Activated CD4-positive, CD25-positive, alpha-beta regulatory T cell treated with anti-CD3 and anti-CD28 coated beads, Interleukin-2, amount 50 U/mL, for 16 hours (primary cell): Measurements from ENCODE around the gene MMP13.
"Not testable (repeated sequence)": the region's sequence is repeated elsewhere in the genome, so short reads cannot be mapped to it uniquely, and the experiment has no call there.

Experiments used
- DNase-seq: peaks from one replicate; pipeline ENCODE4 v3.0.0-alpha.2; 2020; ENCODE audit warnings: low read depth, low spot score

MMP13 gene

DNA sequence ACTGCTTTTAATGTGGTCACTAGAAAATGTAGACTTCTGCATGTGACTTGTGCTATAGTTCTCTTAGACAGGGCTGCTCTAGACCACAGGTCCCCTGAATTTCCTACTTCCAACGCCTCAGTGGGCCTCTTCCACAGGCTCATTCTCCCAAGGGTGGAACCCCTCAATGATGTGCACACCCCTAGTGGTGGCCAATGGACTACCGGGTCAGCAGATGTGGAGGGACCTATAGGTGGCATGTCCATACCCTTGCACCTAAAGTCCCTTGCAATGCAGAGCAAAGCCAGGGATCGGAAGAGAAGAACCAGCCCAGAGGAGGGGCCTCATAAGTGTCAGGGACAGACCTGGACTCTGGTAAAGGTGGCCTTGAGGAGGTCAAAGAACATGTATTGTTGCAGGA is 20.0 kb downstream of the MMP13 start:
- no peak for DNase-seq

DNA sequence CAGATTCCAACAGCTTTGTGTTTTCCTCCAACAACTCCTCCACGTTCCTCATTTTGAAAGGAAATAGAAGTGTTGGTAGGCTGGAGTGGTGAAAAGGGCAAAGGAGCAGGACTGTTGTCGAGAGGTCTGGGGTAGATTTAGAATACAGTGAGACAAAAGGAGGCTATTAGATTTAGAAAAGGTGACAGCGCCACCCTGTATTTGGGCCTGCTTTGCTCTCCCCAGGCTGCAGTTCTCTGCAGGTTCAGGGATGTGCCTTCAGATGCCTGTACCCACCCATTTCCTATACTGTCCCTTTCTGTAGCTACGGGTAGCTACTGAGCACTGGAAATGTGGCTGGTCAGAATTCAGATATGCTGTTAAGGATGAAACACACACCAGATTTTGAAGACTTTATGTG is 20.8 kb downstream of the MMP13 start:
- DNase-seq, result no peak

DNA sequence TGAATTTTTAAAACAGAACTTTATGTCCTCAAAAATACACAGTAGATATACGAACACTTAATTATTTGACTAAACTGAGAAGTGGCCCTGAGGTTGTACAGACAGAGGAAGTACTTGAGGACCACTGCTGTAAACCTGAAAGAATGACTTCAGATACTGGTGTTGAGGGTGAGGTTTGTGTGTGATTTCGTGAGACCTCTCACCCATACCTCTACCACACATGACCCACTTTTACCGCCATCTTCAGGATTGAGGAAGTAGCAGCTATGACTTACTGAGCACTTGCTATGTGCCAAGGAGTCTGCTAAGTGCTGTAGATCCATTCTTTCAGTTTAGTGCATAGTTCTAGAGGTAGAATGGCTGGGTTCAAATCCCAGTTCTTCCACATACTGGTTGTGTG is 21.9 kb downstream of the MMP13 start:
- DNase-seq, result no peak

DNA sequence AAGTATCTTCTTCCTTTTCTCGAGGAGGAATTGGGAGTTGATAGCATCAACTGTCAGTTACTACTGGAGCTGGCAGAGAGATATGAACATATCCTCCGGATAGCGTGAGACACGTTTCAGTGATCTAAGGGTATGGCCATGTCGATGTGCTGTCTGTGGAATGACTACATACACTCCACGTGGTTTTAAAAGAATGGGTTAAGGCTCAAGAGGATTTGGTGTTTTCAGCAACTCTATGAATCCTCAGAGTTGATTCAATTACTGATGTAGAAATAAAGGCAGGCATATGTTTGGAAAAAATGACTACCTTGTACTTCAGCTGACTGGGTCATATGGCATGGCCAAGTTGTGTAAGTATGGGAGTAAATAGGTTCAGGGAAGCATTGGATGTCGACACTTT is 22.9 kb downstream of the MMP13 start:
- no peak for DNase-seq

DNA sequence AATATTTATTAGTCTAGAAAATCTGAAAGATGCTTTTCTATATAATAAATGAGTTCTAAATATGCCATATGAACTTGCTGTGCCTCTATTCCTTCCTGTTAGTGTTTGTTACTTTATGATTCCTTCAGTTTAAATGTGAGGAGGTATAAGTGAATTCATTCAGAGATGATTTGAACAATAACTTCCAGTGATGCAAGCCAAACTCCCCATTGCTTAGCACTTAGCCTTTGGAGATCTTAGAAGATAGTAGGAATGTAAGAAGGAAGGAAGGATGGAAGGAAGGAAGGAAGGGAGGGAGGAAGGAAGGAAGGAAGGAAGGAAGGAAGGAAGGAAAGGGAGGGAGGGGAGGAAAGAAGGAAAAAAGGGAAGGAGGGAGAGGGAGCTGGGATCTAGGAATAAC is 25.1 kb downstream of the MMP13 start:
- DNase-seq, result no peak

DNA sequence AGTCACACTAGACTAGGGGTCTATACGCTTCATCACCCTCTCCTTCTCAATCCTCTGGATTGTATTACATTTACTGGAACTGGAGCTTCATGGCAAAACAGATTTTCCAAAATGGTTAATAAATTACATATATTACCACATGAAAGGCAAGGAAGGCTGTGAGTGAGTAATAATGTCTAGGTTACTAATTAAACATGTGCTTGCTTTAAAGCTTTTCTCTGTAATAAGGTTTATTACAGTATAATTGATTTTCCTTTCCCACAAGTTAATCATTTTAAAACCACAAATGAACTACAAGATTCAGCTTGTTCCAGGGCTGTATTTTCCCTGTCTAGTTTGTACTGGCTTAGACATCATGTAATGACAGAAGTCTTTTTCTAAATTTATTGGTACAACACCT is 25.6 kb downstream of the MMP13 start:
- DNase-seq, result no peak

DNA sequence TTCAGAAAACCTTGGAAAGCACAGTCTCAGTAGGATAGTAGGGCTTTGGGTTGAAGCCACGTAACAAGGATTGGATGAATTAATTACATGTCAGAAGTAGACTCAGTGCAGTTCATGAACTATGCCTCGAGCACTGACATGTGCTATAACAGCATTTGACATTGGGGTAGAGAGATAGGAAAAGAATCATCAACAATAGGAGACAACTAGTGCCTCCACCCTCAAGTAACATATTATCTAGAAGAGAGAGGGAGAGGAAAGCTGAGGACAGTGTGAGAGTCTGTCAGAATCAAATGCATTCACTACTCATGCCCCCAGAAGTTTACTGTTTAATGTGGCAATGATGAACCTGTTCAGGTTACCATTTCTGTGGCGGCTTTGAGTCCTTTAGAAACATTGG is 26.4 kb downstream of the MMP13 start:
- no peak for DNase-seq

DNA sequence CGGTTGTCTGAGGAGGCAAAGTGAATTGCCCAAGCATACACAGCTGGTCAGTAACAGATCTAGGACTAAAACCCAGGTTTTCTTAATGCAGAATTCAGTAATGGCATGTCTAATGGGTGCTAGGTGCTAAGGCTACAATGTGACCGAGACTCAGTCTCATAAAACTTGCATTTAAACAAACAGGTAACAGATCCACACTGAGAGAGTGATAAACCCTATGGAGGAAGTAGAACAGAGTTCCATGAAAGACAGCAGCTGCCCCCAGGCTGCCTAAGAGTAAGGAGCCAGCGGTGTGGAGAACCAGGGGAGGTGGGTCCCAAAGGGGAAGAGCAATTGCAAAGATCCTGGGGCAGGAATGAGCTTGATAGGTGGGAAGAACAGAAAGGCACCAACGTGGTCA is 27.3 kb downstream of the MMP13 start:
- no peak for DNase-seq

DNA sequence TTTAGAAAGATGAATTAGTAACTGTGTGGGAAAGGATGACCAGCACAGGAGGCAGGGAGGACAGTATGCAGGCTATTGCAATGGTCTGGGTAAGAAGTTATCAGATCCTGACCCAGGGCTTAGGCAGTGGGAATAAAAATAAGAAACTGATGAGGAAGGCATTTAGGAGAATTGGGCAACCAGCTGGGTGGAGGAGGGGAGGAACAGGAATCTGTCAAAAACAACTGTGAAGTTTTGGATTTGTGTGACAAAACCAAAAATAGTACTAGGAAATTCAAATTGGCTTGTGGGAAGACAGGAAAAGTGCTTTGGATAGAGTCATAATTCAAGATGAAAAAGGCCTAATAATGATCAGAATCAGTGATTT is 27.9 kb downstream of the MMP13 start:
- no peak for DNase-seq

DNA sequence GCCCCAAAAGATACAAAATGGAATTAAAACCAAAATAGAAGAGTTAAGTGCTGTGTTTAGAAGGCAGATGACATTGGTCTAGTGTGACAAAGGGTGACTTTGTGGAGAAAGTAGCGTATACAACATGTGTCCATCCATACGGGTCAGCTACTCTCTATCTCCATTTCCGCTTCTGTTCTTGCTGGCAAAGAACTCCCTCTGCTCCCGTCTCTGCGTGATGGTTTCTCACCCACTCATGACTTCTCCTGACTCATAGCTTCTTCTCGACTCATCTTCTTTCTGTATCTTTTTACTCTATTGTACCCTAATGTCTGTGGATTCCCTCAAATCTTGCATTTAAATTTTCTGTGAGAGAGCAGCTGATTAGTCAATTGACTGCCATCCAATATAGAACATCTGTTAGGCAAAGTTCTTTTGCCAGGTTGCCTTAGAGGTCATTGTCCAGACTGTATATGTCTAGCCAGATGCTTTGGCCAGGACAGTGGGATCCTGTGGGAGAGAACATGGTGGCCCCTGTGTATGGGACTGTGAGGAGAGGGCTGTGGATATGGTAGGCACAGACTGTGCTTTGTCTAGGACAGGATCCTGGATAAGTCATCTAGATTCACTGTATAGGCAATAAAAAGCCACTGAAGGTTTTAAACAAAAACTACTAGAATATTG is 28.4 kb downstream of the MMP13 start:
- no peak for DNase-seq

DNA sequence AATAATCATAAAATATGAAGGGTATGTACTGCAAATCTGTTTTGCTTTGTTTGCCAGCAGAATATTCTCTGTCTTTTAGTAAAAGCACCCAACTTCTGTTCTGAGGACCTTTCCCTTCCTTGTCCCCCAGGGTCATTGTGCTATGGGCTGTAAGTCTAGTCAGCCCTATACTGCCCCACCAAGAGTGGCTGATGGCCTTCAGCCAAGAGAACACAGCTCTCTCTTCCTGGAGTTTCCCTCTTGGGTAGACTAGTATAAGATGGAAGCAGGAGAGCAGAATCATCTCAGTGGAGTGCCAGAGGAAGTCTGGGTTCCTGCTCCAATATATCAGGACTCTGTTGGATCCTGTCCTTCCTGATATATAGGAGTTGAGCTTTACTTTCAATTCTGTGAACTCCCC is 29.0 kb downstream of the MMP13 start:
- DNase-seq, result no peak

DNA sequence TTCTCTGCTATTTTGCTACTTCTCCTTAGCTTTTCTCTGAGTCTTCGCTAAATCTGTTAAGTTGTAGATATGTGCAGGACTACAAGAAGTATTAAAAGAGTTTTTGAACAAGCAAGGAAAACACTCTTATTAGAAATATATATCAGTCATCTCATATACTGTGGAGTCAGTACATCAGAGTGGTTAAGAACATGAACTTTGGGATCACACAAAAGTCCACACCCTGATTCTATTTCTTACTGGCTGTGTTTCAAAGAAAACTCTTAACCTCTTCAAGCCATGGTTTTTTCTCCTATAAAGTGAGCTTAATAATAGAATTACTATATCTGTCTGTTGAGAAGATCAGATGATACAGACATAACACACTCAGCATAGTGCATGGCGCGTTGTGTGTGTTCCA is 29.5 kb downstream of the MMP13 start:
- DNase-seq, result no peak

DNA sequence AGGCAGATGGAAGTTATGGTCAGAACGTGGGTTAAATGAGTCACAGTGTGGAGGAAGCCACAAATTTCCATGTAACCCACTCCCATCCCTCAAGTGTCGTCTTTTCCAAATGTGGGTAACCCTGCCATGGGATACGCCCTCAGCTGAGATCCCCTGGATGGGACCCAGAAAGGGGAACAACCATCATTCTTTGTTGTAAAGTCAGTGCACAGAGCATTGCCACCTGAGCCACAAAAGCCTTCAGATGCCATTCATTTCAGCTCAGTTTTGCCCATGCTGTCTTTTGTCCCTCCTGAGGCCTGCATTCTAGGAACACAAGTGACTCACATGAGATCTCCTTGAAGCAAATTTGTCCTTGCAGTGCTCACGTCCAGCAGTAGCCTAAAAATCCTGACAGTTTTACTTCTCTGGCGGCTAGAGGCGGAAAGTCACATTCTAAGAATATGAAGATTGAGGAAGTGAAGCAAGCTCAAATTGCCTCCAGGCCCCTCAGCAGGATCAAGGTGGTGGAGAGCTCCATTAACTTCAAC is 30.6 kb downstream of the MMP13 start:
- DNase-seq, result no peak

DNA sequence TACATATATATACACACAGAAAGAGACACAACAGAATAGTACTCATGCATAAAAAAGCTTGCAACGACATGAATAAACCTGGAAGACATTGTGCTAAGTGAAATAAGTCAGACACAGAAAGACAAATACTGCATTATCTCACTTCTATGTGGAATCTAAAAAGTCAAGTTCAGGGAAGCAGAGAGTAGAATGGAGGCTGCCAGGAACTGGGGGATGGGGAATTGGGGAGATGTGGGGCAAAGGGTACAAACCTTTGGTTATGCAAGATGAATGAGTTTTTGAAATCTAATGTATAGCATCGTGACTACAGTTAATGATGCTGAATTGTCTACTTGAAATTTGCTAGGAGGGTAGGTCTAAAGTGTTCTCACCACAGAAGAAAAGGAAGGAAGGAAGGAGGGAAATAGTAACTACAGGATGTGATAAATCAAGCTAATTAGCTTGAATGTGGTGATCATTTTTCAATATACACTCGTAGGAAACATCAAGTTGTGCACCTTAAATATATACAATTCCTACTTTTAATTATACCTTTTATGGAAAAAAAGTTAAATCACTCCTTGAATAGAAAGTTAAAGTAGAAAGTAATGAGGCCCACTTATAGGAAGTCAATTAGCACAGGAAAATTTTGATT is 33.8 kb downstream of the MMP13 start:
- no peak for DNase-seq

DNA sequence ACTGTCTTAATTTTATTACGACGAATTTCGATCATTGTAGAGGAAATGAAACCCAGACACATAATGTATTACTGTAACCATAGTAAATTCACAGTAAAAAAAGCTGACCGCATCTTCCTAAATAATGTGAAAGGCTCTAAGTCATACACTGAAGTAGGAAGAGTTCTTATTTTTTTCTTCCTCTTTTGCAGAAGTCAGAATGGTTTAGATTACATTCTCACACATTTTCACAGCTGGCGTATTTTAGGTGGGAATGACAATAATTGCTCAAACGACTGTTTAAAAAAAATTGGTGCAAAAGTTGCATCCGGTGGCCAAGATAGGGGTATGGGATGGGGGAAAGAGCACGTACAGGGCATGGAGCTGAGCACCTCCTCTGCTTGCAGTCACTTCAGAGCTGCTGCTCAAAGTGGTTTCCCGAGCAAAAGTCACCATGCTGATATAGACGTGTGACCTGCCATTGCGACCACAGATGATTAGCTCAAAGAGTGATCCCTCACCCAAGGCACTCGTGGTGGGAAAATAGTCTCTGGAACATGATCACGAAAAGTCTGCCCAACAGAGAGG is 35.3 kb downstream of the MMP13 start:
- no peak for DNase-seq

DNA sequence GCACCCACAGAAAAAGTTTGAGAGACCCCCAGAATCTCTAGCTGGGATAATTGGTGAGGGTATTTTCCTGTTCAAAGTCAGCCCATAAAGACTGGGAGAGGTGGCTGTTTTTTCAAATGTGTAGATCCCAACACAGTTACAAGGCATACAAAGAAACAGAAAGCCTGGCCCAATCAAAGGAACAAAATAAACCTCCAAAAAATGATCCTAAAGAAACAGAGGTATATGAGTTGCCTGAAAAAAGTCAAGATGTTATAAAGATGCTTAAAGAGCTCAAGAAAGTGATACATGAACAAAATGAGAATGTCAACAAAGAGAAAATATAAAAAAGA is 40.5 kb downstream of the MMP13 start:
- no peak for DNase-seq

DNA sequence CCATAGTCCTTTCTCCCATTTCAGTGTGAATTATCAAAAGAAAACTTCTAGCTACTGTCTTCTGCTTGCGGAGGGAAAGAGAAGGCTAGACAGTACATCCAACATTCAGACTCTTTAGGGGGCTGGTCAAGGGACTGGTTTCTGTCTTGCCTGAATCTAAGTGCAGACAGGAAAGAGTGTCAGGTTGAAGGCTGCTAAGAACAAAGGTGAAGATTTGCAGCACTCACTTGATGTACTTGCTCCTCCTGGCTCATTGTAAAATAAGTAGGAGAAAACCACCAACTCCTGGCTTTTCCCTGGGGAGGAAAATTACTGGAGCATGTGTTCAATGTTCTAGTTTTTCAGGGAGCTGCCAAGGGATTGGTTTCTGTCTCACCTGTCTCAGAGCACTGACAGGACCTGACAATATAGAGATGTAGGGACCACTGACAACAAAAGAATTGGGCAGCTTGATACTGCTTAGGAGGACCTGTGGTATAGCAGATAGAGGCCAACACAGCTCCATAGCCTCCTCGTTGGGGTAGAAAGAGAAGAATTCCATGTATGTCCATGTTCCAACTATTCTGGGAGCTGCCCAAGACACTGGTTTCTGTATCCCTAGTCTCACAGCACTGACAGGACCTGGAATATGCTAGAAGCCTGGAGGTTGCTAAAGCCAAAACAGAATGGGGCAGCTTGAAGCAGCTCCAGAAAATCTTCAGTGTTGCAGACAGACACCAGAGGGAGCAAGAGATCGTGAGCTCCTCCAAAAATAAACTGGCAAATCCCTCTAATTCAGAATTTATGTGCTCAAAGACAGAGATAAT is 41.1 kb downstream of the MMP13 start:
- DNase-seq, result no peak

DNA sequence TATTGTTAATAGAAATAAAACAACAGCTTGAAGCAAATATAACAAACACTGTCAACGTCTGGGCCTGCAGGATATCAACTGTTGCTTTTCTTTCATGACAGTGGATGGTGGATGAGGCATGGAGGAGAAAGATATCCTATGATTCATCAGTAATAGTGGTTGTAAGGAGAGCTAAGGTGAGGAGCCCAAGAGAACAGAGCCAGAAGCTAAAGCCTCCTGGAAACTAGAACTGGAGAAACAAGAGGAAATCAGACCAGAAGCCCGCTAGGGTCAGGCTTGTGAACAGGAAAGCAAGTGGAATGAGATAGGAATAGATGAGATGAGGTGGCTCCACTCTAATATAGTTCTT is 43.1 kb downstream of the MMP13 start:
- no peak for DNase-seq

DNA sequence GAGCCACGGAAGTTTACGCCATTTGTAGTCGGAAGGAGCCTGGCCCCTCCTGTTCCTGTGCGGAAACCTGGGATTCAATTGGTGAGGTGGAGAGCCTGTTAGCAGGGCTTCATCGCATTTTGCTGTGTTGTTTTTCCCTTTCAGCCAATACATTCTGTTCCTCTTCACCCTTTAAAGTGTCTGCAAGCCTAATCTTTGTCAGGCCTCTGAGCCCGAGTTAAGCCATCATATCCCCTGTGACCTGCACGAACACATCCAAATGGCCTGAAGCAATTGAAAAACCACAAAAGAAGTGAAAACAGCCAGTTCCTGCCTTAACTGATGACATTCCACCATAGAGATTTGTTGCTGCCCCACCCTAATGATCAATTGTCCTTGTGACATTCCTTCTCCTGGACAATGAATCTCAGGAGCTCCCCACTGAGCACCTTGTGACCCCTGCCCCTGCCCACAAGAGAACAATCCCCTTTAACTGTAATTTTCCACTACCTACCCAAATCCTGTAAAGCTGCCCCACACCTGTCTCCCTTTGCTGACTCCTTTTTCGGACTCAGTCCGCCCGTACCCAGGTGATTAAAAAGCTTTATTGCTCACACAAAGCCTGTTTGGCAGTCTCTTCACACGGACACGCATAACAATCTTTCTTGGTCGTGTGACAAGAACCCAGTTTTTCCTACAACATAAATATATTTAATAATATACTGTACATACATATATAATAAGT is 43.6 kb downstream of the MMP13 start:
- DNase-seq, result no peak

DNA sequence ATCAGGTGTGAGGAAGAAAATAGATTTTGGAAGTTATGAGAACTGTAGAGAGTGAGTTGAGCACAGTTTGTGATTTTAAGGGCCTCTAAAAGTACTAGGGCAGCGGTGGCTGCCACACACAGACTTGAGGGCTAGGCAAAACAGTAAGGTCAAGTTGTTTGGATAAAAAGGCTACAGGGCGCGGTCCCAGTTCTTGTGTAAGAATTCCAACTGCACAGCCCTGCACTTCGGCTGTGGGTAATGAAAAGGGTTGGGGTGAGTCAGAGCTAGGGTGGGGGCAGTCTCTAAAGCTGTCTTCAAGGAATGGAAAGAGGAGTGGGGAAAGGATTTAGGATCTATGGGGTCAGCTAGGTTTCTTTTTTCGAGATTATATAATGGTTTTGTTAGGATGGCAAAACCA is 49.7 kb downstream of the MMP13 start:
- DNase-seq, result not testable (repeated sequence)

DNA sequence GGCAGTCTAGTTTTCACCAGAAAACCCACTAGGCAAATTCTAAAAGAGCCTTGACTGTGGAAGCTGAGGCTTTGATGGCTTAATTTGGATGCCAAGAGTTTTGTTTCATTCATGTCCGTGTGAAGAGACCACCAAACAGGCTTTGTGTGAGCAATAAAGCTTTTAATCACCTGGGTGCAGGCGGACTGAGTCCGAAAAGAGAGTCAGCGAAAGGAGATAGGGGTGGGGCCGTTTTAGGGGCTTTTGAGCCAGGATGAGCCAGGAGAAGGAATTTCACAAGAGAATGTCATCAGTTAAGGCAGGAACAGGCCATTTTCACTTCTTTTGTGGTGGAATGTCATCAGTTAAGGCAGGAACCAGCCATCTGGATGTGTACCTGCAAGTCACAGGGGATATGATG is 51.6 kb downstream of the MMP13 start:
- DNase-seq, result not testable (repeated sequence)

DNA sequence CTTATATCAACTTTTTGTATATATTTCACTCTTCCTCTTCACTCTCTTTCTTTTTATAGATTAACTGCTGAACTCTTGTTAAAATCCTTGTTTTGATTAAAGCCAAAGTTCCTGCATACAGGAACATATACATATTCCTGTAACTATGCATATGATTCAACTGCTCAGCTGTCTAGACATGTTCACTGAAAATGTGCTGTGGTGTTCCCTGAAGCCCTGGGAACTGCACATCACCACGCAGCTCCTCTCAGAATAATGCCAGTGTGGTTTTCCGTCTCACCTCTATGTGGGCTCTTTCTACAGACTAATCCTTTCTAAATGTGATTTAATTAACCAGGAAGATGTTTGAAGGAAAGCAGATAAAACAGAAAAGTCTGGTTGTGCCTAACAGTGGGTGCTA is 55.2 kb downstream of the MMP13 start:
- DNase-seq, result no peak
